ENCODE data around the gene GGA2.
"Not testable (repeated sequence)": the region's sequence is repeated elsewhere in the genome, so short reads cannot be mapped to it uniquely, and the experiment has no call there.

The GGA2 gene

GRCh38 chr16:23466162-23466885 lies 44.0 kb downstream of the GGA2 start:
- DNase-seq, result peak; percentile 35

GRCh38 chr16:23465179-23465578 lies 45.1 kb downstream of the GGA2 start:
- no peak for DNase-seq

- no peak for DNase-seq
Observed at GRCh38 chr16:23464196-23464595, 46.1 kb downstream of the GGA2 start.

- DNase-seq, result not testable (repeated sequence)
Observed at GRCh38 chr16:23462994-23463393, 47.3 kb downstream of the GGA2 start.

- no peak for DNase-seq
Observed at GRCh38 chr16:23453338-23454052, 56.8 kb downstream of the GGA2 start.

GRCh38 chr16:23452572-23453337 lies 57.5 kb downstream of the GGA2 start, which contains the start of gene COG7:
TSS of gene COG7 (minus strand) at chr16:23453189. CDS start at chr16:23452994, 195 bp downstream.
- peak; percentile 73 for DNase-seq

- no peak for DNase-seq
Observed at GRCh38 chr16:23452221-23452571, 58.1 kb downstream of the GGA2 start.

- DNase-seq, result peak; percentile 68
Observed at GRCh38 chr16:23448392-23448791, 61.9 kb downstream of the GGA2 start.

GRCh38 chr16:23437542-23437941 lies 72.8 kb downstream of the GGA2 start:
- not testable (repeated sequence) for DNase-seq

- no peak for DNase-seq
Observed at GRCh38 chr16:23436951-23437350, 73.3 kb downstream of the GGA2 start.

GRCh38 chr16:23435500-23435899 lies 74.8 kb downstream of the GGA2 start:
- DNase-seq, result peak; percentile 65

GRCh38 chr16:23434380-23434779 lies 75.9 kb downstream of the GGA2 start:
- DNase-seq, result peak; percentile 33

- no peak for DNase-seq
Observed at GRCh38 chr16:23433261-23433920, 76.9 kb downstream of the GGA2 start.

GRCh38 chr16:23432176-23433128 lies 77.8 kb downstream of the GGA2 start:
- no peak for DNase-seq

- no peak for DNase-seq
Observed at GRCh38 chr16:23428351-23428750, 81.9 kb downstream of the GGA2 start.

GRCh38 chr16:23424292-23424958 lies 85.9 kb downstream of the GGA2 start:
- DNase-seq, result peak; percentile 84

GRCh38 chr16:23423496-23424049 lies 86.7 kb downstream of the GGA2 start:
- peak; percentile 96 for DNase-seq

- peak; percentile 31 for DNase-seq
Observed at GRCh38 chr16:23420011-23420410, 90.3 kb downstream of the GGA2 start.

GRCh38 chr16:23416816-23417215 lies 93.5 kb downstream of the GGA2 start:
- DNase-seq, result no peak

GRCh38 chr16:23414731-23415130 lies 95.6 kb downstream of the GGA2 start:
- no peak for DNase-seq
